Inflammatory macrophage treated with lipopolysaccharide for 1 hour (primary cell): ENCODE data around the gene HIRIP3.
"Not testable (repeated sequence)": the region's sequence is repeated elsewhere in the genome, so short reads cannot be mapped to it uniquely, and the experiment has no call there.

ENCODE experiments used
- DNase-seq, 2 donors: peaks; one replicate each; pipeline ENCODE4 v3.0.0-alpha.2; 2020 to 2022

HIRIP3 gene

GRCh38 chr16:30015450-30015849 is 20.0 kb upstream of the HIRIP3 start:
- DNase-seq: not testable (repeated sequence)

GRCh38 chr16:30012598-30012997 is 17.2 kb upstream of the HIRIP3 start:
- not testable (repeated sequence) for DNase-seq

- DNase-seq: no peak
Observed at GRCh38 chr16:30011714-30012504, 16.5 kb upstream of the HIRIP3 start.

- DNase-seq: no peak
Observed at GRCh38 chr16:30010844-30011713, 15.7 kb upstream of the HIRIP3 start, which contains the start of gene DOC2A. DOC2A (minus strand) TSS chr16:30011027; CDS start chr16:30010222, 805 bp downstream.

- DNase-seq: no peak
Observed at GRCh38 chr16:30009990-30010843, 14.8 kb upstream of the HIRIP3 start.

- no peak for DNase-seq
Observed at GRCh38 chr16:30009085-30009862, 13.9 kb upstream of the HIRIP3 start.

GRCh38 chr16:30007378-30007895 is 12.0 kb upstream of the HIRIP3 start:
- no peak for DNase-seq

GRCh38 chr16:30006659-30007377 is 11.4 kb upstream of the HIRIP3 start:
- DNase-seq: no peak

GRCh38 chr16:30006095-30006473 is 10.7 kb upstream of the HIRIP3 start:
- DNase-seq: no peak

- peak; percentile 22 to 38 for DNase-seq
Observed at GRCh38 chr16:30005341-30006094, 10.1 kb upstream of the HIRIP3 start.

- DNase-seq: no peak
Observed at GRCh38 chr16:30004811-30005242, 9.4 kb upstream of the HIRIP3 start.

- DNase-seq: no peak
Observed at GRCh38 chr16:30004424-30004776, 9.0 kb upstream of the HIRIP3 start.

- no peak for DNase-seq
Observed at GRCh38 chr16:30003670-30004423, 8.4 kb upstream of the HIRIP3 start.

GRCh38 chr16:30002614-30003346 is 7.4 kb upstream of the HIRIP3 start:
- DNase-seq: no peak

- no peak for DNase-seq
Observed at GRCh38 chr16:30000735-30001631, 5.6 kb upstream of the HIRIP3 start.

- DNase-seq: no peak
Observed at GRCh38 chr16:29999605-30000004, 4.2 kb upstream of the HIRIP3 start.

GRCh38 chr16:29996766-29997250 is 1.4 kb upstream of the HIRIP3 start:
- no peak for DNase-seq
